Small intestine (tissue), 7 donors: ENCODE measurements around the gene SOX15. TPM values are rescaled to one million over a fixed set of nuclear protein-coding genes. Genes with fewer than 3 reads are reported as not detected.
"Not testable (repeated sequence)": the region's sequence is repeated elsewhere in the genome, so short reads cannot be mapped to it uniquely, and the experiment has no call there.

ENCODE experiments used
- DNase-seq, 2 donors: peaks; one replicate each; pipeline versions ENCODE4 v3.0.0 to v3.0.0-alpha.2; 2013
- FAIRE-seq: peaks from 2 replicates; lab custom pipeline; 2012; peaks lifted over from hg19 to GRCh38; lab: Jason Lieb, UNC
- H3K27ac ChIP-seq, 3 donors: one replicate each; pipeline ENCODE4 v1.5.1; 2013; ENCODE audit warnings: low read length in 2 of 3, mild to moderate bottlenecking in 2 of 3, control low read depth in 1 of 3, inconsistent platforms in 1 of 3, low read depth in 1 of 3, moderate library complexity in 1 of 3
- H3K27me3 ChIP-seq, 3 donors: one replicate each; pipeline ENCODE4 v1.6.1; 2013; ENCODE audit warnings: low read length in 3 of 3, inconsistent platforms in 1 of 3; ENCODE audit not compliant: control insufficient read depth in 3 of 3, insufficient read depth in 3 of 3
- H3K36me3 ChIP-seq, 3 donors: one replicate each; pipeline ENCODE4 v1.6.1; 2013; ENCODE audit warnings: low read length in 3 of 3, inconsistent platforms in 1 of 3, low read depth in 1 of 3, mild to moderate bottlenecking in 1 of 3, moderate library complexity in 1 of 3; ENCODE audit not compliant: control insufficient read depth in 3 of 3, insufficient read depth in 2 of 3
- H3K4me1 ChIP-seq, 3 donors: one replicate each; pipeline ENCODE4 v1.6.1; 2013; ENCODE audit warnings: low read length in 2 of 3, inconsistent platforms in 1 of 3, low read depth in 1 of 3, mild to moderate bottlenecking in 1 of 3, moderate library complexity in 1 of 3; ENCODE audit not compliant: control insufficient read depth in 3 of 3, insufficient read depth in 2 of 3
- H3K4me3 ChIP-seq, 3 donors: one replicate each; pipeline ENCODE4 v1.5.1; 2013; ENCODE audit warnings: low read length in 3 of 3, control low read depth in 1 of 3, inconsistent platforms in 1 of 3, low read depth in 1 of 3, mild to moderate bottlenecking in 1 of 3, moderate library complexity in 1 of 3
- H3K9me3 ChIP-seq, 2 donors: one replicate each; pipeline ENCODE4 v1.6.1; 2013; ENCODE audit warnings: low read depth in 1 of 2, low read length in 1 of 2; ENCODE audit not compliant: control insufficient read depth in 2 of 2, insufficient read depth in 1 of 2
- WGBS, 3 donors: extraction: QIAGEN DNeasy Blood & Tissue Kit; methylation state at CpG; one replicate each; pipeline ENCODE4 v1.1.7; 2013; 5-methylcytosine and 5-hydroxymethylcytosine counted together
- polyA plus RNA-seq, 4 donors: library from polyadenylated mRNA; stranded (reverse) in 3 of 4; unstranded in 1 of 4; fragments of 200-250 nt in 3 of 4; fragments of 120-200 nt in 1 of 4; gene quantifications; one replicate each; pipeline versions ENCODE4 v1.2.1 to v1.2.3, GENCODE V29; 2013
- donor health status: healthy with polysubstance abuse.
- donor health status: control.
- donor health status: control.
- donor health status: Bipolar disorder and iron deficiency.
- donor health status: healthy.

Gene SOX15
- polyA plus RNA-seq, 4 donors, result 1.2 to 1.3 TPM; not detected in 2

DNA sequence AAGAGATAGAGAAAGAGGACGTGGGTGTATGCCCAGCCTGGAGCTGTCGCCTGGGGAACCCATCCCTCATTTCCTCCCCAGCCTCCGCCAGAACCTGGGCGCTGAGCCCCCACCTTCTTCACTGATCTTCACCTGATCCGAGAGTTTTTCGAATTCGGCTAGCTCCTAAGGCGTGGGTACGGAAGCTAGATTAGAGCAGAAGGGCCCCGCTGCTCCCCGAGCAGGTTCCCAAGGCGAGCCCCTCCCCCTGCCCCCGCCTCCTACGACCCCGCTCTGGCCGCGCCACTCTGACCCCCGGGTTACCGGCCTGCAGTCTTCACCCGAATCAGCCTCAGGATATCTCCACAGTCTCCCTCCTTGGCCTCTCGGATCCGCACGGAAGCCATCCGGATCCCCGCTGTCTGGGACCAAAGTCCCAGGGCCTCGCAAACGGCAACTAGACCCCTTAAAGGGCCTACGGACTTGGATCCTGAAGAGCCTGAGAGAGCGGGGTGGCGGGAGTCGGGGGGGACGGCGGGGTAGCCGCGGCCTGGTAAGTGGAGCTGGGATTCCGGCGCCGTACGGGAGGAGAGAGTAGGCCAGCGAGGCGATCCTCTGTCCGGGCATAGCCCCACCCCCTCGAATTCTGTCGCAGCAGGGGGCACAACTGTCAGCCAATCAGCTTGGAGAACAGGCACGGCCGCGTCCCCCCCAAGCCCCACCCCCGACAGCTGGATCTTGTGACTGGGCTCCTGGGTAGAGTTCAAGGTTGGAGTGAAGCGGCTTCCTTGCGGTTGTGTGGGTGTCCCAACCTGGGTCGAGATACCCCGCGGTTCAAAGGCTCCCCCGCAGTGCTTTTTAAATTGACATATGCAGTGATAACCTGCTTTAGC, 37.6 kb upstream of the SOX15 start, which contains the start of gene SAT2:
TSS of gene SAT2 (minus strand) at position 572 of the 872 bp plus-strand sequence. CDS start at position 386, 186 bp downstream.
- no peak for FAIRE-seq
- Histone ChIP-seq H3K4me3 (peak within 1 kb of the TSS; percentile 95 to 97 (median 97)), H3K4me1 (peaks cover 0 to 45% (median 6%) of the 10 kb centered on the region in 3 donors), H3K27me3 (no peaks in the 10 kb centered on the region), H3K36me3 (peaks cover 0 to 25% (median 0%) of the 10 kb centered on the region in 3 donors), H3K9me3 (no peaks in the 10 kb centered on the region), H3K27ac (peak within 1 kb of the TSS; percentile 95 to 99 (median 95))
- DNase-seq, result peak; percentile 97
- 0 to 1% (median 0%) methylated on average over 38 to 54 of the region's 54 CpGs for WGBS, 3 donors

- FAIRE-seq (no peak), DNase-seq (no peak)
- peaks cover 0 to 25% (median 0%) of the 10 kb centered on the region in 3 donors for H3K36me3 ChIP-seq
- H3K9me3 ChIP-seq, result no peaks in the 10 kb centered on the region
- peak overlapping the region; percentile 95 to 97 (median 97) for H3K4me3 ChIP-seq
- H3K27ac ChIP-seq, result peak overlapping the region; percentile 95 to 99 (median 95)
- no peaks in the 10 kb centered on the region for H3K27me3 ChIP-seq
- H3K4me1 ChIP-seq, result peaks cover 0 to 40% (median 6%) of the 10 kb centered on the region in 3 donors
- 6 to 21% (median 19%) methylated on average over 6 of the region's 6 CpGs for WGBS, 3 donors
These were observed 37.0 kb upstream of the SOX15 start for GRCh38 chr17:7626956-7627249.

- Histone ChIP-seq H3K36me3 (peaks cover 0 to 25% (median 0%) of the 10 kb centered on the region in 3 donors), H3K27me3 (no peaks in the 10 kb centered on the region), H3K9me3 (no peaks in the 10 kb centered on the region), H3K4me3 (peak overlapping the region in 2 of 3 donors; percentile 97), H3K4me1 (peaks cover 0 to 34% (median 5%) of the 10 kb centered on the region in 3 donors), H3K27ac (peak overlapping the region; percentile 59 to 99 (median 95))
- WGBS, 3 donors, result 68 to 80% (median 69%) methylated on average over 7 of the region's 7 CpGs
- peak in 1 of 2 donors; percentile 35 for DNase-seq
- FAIRE-seq, result no peak
These were observed 36.4 kb upstream of the SOX15 start for GRCh38 chr17:7626307-7626706.

DNA sequence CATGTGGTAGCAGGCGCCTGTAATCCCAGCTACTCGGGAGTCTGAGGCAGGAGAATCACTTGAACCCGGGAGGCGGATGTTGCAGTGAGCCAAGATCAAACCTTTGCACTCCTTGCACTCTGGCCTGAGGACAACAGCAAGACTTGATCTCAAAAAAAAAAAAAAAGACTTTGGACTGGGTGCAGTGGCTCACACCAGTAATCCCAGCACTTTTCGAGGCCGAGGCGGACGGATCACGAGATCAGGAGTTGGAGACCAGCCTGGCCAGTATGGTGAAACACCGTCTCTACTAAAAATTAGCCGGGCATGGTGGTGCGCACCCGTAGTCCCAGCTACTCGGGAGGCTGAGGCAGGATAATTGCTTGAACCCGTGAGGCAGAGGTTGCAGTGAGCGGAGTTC, 35.9 kb upstream of the SOX15 start:
- H3K36me3 ChIP-seq, result peaks cover 0 to 25% (median 0%) of the 10 kb centered on the region in 3 donors
- not testable (repeated sequence) for H3K9me3 ChIP-seq, H3K27me3 ChIP-seq, FAIRE-seq
- H3K4me1 ChIP-seq, result peaks cover 0 to 29% (median 2%) of the 10 kb centered on the region in 3 donors
- DNase-seq, result peak; percentile 72 to 91
- H3K4me3 ChIP-seq, result peak overlapping the region in 1 of 3 donors; percentile 97
- peak overlapping the region; percentile 59 to 99 (median 95) for H3K27ac ChIP-seq
- 44 to 77% (median 61%) methylated on average over 16 of the region's 16 CpGs for WGBS, 3 donors

- no peak overlapping the region for H3K27ac ChIP-seq
- 69 to 83% (median 78%) methylated on average over 5 of the region's 5 CpGs for WGBS, 3 donors
- peaks cover 0 to 25% (median 0%) of the 10 kb centered on the region in 3 donors for H3K36me3 ChIP-seq
- no peak for FAIRE-seq
- H3K4me3 ChIP-seq, result no peak overlapping the region
- H3K9me3 ChIP-seq, result no peaks in the 10 kb centered on the region
- H3K4me1 ChIP-seq, result peaks cover 0 to 11% (median 0%) of the 10 kb centered on the region in 3 donors
- DNase-seq, result no peak
- H3K27me3 ChIP-seq, result no peaks in the 10 kb centered on the region
These were observed 33.8 kb upstream of the SOX15 start for GRCh38 chr17:7623661-7624060.

- Histone ChIP-seq H3K4me1 (no peaks in the 10 kb centered on the region), H3K9me3 (no peaks in the 10 kb centered on the region), H3K27ac (no peak overlapping the region), H3K27me3 (no peaks in the 10 kb centered on the region), H3K36me3 (peaks cover 0 to 12% (median 0%) of the 10 kb centered on the region in 3 donors), H3K4me3 (no peak overlapping the region)
- FAIRE-seq, result no peak
- no peak for DNase-seq
- WGBS, 3 donors, result 81 to 93% (median 86%) methylated on average over 8 of the region's 8 CpGs
These were observed 30.9 kb upstream of the SOX15 start for GRCh38 chr17:7620835-7621234.

DNA sequence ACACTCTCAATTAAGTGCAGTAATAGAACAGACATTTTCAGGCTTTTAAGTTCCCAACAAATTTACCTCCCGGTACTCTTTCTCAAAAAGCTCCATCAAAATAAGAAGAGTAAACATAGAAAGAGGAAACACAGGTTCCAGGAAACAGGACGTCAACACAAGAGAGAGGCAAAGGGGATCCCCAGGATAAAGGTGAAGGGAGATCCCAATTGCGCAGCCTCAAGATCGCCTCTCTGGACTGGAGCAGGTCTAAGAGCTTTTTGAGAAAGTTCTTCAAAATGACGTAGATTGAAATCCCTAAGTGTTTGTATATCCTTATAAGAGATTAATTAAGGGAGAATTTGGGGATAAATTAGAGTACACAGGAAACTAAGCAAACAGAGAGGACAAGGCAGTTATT, 28.7 kb upstream of the SOX15 start:
- Histone ChIP-seq H3K36me3 (no peaks in the 10 kb centered on the region), H3K27me3 (no peaks in the 10 kb centered on the region), H3K27ac (no peak overlapping the region), H3K4me1 (peaks cover 0 to 3% (median 2%) of the 10 kb centered on the region in 3 donors), H3K9me3 (no peaks in the 10 kb centered on the region), H3K4me3 (no peak overlapping the region)
- FAIRE-seq (no peak), DNase-seq (no peak)
- 72 to 74% (median 74%) methylated on average over 5 of the region's 5 CpGs for WGBS, 3 donors

GRCh38 chr17:7615265-7615747, 25.4 kb upstream of the SOX15 start:
- DNase-seq (no peak), FAIRE-seq (no peak)
- WGBS, 3 donors, result 3 to 5% (median 4%) methylated on average over 28 of the region's 28 CpGs
- H3K4me1 ChIP-seq, result peaks cover 7 to 15% (median 11%) of the 10 kb centered on the region in 3 donors
- H3K27ac ChIP-seq, result peak overlapping the region; percentile 43 to 82 (median 78)
- H3K36me3 ChIP-seq, result peaks cover 0 to 9% (median under 1%) of the 10 kb centered on the region in 3 donors
- peak overlapping the region in 2 of 3 donors; percentile 16 to 45 for H3K4me3 ChIP-seq
- no peaks in the 10 kb centered on the region for H3K9me3 ChIP-seq
- H3K27me3 ChIP-seq, result no peaks in the 10 kb centered on the region
